ENCODE measurements around the gene GKN1. TPM values are rescaled to one million over a fixed set of nuclear protein-coding genes. Genes with fewer than 3 reads are reported as not detected.

GKN1 gene
- total and polyA plus RNA-seq, 8 donors = 0.75 to 8.0 TPM; not detected in 6

DNA sequence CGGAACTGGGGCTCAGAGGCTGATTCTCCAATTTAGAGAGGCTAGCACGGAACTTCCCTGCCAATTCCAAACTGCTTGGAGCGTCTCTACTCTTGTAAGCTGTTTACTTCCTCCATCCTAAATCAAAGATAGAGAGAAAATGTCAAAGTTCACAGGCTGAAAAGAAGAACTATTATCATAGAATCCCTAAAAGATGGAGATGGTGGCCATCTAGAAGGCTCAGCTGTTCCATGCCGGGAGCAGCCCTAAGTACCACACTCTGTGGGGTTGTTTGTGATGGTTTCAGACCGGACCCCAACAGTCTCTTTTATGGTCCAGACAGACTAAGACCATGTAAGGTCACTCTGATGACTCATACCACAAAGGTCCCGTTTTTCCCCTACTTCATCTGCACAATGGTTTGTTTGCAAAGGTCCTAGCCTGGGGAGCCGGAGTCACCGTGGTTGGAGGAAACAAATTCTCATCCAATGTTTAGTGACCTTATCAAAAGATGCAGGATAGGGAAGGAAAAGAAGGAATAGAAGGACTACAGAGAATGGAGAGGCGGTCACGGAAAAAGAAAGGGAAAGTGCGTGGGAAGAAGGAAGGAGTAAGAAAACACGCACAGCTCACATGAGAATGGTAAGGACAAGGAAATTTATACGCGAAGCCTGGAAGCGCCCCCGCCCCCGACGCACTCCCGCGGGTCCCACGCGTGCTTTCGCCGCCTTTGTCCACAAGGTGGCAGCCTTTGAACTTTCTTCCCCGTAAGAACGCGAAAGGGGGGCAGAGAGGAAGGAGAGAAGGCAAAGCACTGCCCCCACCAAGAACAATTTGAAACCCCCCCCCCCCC, 38.1 kb downstream of the GKN1 start:
- DNase-seq = peak; percentile 30 to 78 (median 47)
- peak overlapping the region in 3 of 4 donors; percentile 37 to 63 (median 44) for H3K4me3 ChIP-seq
- intact Hi-C loops (cut with DNase I) = no loop called here
- no peak for FAIRE-seq
- peaks cover 0 to 38% (median 8%) of the 10 kb centered on the region in 4 donors for H3K27me3 ChIP-seq
- 10 to 12% methylated on average over 27 of the region's 27 CpGs for WGBS, 2 donors
- no peaks in the 10 kb centered on the region for H3K36me3 ChIP-seq
- no peak overlapping the region for H3K27ac ChIP-seq
- TF ChIP-seq, protein P1, sequence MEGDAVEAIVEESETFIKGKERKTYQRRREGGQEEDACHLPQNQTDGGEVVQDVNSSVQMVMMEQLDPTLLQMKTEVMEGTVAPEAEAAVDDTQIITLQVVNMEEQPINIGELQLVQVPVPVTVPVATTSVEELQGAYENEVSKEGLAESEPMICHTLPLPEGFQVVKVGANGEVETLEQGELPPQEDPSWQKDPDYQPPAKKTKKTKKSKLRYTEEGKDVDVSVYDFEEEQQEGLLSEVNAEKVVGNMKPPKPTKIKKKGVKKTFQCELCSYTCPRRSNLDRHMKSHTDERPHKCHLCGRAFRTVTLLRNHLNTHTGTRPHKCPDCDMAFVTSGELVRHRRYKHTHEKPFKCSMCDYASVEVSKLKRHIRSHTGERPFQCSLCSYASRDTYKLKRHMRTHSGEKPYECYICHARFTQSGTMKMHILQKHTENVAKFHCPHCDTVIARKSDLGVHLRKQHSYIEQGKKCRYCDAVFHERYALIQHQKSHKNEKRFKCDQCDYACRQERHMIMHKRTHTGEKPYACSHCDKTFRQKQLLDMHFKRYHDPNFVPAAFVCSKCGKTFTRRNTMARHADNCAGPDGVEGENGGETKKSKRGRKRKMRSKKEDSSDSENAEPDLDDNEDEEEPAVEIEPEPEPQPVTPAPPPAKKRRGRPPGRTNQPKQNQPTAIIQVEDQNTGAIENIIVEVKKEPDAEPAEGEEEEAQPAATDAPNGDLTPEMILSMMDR (IDR thresholded peaks at IDR 0.05) = peak; percentile 13 to 55 (median 44)
- H3K4me1 ChIP-seq = peaks cover 0 to 10% (median 0%) of the 10 kb centered on the region in 3 donors
- ATAC-seq = peak; percentile 50 to 84 (median 73)
- no peaks in the 10 kb centered on the region for H3K9me3 ChIP-seq

DNA sequence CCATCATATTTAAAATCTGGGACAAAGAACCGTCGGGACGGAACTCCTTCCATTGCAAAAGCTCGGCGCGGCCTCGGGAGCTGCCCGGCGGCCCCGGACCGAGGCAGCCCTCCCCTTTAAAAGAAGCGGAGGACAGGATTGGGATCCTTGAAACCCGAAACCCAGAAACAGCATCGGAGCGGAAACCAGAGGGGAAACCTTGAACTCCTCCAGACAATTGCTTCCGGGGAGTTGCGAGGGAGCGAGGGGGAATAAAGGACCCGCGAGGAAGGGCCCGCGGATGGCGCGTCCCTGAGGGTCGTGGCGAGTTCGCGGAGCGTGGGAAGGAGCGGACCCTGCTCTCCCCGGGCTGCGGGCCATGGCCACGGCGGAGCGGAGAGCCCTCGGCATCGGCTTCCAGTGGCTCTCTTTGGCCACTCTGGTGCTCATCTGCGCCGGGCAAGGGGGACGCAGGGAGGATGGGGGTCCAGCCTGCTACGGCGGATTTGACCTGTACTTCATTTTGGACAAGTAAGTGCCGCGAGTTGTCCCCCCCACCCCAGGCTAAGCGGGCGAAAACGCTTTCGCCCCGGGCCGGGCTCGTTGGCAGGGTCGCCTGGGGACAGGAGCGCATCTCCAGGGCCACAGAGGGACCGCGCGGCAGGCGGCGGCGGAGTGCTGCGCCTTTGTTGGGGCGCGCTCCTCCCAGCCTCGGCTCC, 38.9 kb downstream of the GKN1 start, which contains the start of gene ANTXR1:
ANTXR1 (plus strand) TSS at position 38 of the 698 bp plus-strand sequence; CDS start at position 359, 321 bp downstream.
- intact Hi-C loops (cut with DNase I) = no loop called here
- WGBS, 2 donors = 2% methylated on average over 63 of the region's 63 CpGs

DNA sequence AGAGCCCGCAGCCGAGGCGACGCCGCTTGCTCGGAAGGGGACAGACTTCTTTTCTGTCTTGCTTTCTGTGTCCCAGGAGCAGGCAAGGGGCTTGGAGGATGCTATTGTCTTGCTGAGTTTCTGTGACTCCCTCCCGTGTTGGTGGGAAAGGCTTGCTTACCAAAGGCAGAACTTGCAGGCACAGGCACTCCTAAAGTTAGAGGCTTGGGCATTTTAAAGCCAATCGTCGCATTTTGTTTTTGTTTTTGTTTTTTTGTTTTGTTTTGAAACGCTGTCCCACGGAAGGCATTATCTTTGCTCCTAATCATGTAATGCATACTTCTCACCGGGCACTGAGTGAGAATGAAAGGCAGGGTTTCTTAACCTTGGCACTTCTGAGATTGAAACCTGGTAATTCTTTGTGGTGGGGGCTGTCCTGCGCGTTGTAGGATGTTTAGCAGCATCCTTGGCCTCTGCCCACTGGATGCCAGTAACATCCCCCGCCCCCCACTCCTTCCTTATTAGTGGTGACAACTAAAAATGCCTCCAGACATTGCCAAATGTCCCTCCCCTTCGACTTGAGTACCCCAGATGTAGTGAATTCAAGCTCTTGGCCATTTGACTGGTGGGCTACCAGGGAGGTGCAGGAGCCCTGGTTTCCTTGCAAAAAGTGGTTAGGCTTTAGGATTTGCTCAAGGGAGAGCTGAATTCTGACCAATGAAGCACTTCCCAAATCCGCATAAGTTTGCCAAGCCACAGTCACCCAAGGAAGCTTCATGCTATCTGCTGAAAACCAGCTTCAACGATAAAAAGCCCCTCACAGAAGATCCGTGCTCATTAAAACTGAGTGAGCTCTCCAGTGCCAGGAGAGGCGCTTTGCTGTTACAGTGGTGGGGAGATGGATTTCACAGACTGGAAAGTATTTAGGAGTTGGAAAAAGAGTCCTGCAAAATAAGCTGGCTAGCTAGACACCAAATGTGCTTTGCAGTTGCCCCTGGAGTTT, 39.7 kb downstream of the GKN1 start:
- Histone ChIP-seq H3K4me1 (peaks cover 0 to 10% (median 0%) of the 10 kb centered on the region in 3 donors), H3K27ac (no peak overlapping the region), H3K9me3 (no peaks in the 10 kb centered on the region), H3K36me3 (no peaks in the 10 kb centered on the region), H3K4me3 (peak overlapping the region; percentile 37 to 63 (median 43)), H3K27me3 (peaks cover 0 to 38% (median 8%) of the 10 kb centered on the region in 4 donors)
- FAIRE-seq = no peak
- no peak for ATAC-seq
- TF ChIP-seq, protein P1 (IDR thresholded peaks at IDR 0.05) = no peak
- DNase-seq = no peak
- WGBS, 2 donors = 8 to 9% methylated on average over 20 of the region's 20 CpGs
- intact Hi-C loops (cut with DNase I) = no loop called here

More for the DNA sequence above, 38.9 kb downstream of the GKN1 start, which contains the start of gene ANTXR1:
- Histone ChIP-seq H3K4me3 (peak within 1 kb of the TSS; percentile 37 to 63 (median 43)), H3K27me3 (peaks cover 0 to 38% (median 8%) of the 10 kb centered on the region in 4 donors), H3K36me3 (no peaks in the 10 kb centered on the region), H3K27ac (no peak within 1 kb of the TSS), H3K9me3 (no peaks in the 10 kb centered on the region), H3K4me1 (peaks cover 0 to 10% (median 0%) of the 10 kb centered on the region in 3 donors)
- peak in 5 of 6 donors; percentile 19 to 65 (median 24) for DNase-seq
- no peak for FAIRE-seq
- ATAC-seq = peak; percentile 49 to 75 (median 74)
- TF ChIP-seq, protein P1 (IDR thresholded peaks at IDR 0.05) = no peak

DNA sequence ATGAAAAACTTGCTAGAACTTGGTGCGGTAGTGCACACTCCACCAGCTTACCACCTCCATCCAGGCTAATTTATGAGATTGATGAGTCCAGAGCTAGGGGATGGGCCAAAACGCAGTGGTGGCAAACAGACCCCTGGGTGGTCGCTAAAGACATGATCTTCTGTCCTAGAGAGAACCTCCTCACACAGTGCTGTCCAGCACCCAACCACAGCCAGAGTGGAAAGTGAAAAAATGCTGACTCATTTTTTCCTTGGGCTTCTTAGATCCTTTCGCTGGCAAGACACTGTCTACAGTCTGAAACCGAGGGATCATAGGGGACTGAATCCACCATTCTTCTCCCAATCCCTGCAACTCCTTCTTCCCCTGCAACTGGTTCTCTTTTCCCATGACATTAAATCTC, 42.6 kb downstream of the GKN1 start:
- WGBS, 2 donors = 55 to 72% methylated on average over 5 of the region's 5 CpGs
- Histone ChIP-seq H3K4me3 (no peak overlapping the region), H3K27ac (no peak overlapping the region), H3K9me3 (no peaks in the 10 kb centered on the region), H3K27me3 (peaks cover 0 to 38% (median 8%) of the 10 kb centered on the region in 4 donors), H3K36me3 (no peaks in the 10 kb centered on the region), H3K4me1 (peaks cover 0 to 10% (median 0%) of the 10 kb centered on the region in 3 donors)
- DNase-seq (no peak), ATAC-seq (no peak), FAIRE-seq (no peak)
- intact Hi-C loops (cut with DNase I) = no loop called here
- TF ChIP-seq, protein P1 (IDR thresholded peaks at IDR 0.05) = no peak

All from pancreas (tissue), 10 donors.